Gastrocnemius medialis (tissue), 4 donors: Measurements from ENCODE around the gene MAP3K6.

Experiments used
- CTCF ChIP-seq, 5 experiments: fragments of 450-650 bp in 3 of 5; fragments of 200-600 bp in 2 of 5; sonication (generic) in 2 of 5; IDR thresholded peaks in 4 of 5; conservative IDR thresholded peaks in 1 of 5; 1 replicate in 4 of 5; 2 replicates in 1 of 5; pipeline ENCODE4 v1.5.1; 2016 to 2019; ENCODE audit warnings: antibody characterized with exemption in 5 of 5, mild to moderate bottlenecking in 3 of 5, moderate library complexity in 3 of 5
- POLR2A ChIP-seq, 2 donors: fragments of 450-650 bp; IDR thresholded peaks; one replicate each; pipeline ENCODE4 v1.6.1; 2017; ENCODE audit warnings: antibody characterized with exemption in 2 of 2, mild to moderate bottlenecking in 2 of 2, moderate library complexity in 2 of 2

DNA sequence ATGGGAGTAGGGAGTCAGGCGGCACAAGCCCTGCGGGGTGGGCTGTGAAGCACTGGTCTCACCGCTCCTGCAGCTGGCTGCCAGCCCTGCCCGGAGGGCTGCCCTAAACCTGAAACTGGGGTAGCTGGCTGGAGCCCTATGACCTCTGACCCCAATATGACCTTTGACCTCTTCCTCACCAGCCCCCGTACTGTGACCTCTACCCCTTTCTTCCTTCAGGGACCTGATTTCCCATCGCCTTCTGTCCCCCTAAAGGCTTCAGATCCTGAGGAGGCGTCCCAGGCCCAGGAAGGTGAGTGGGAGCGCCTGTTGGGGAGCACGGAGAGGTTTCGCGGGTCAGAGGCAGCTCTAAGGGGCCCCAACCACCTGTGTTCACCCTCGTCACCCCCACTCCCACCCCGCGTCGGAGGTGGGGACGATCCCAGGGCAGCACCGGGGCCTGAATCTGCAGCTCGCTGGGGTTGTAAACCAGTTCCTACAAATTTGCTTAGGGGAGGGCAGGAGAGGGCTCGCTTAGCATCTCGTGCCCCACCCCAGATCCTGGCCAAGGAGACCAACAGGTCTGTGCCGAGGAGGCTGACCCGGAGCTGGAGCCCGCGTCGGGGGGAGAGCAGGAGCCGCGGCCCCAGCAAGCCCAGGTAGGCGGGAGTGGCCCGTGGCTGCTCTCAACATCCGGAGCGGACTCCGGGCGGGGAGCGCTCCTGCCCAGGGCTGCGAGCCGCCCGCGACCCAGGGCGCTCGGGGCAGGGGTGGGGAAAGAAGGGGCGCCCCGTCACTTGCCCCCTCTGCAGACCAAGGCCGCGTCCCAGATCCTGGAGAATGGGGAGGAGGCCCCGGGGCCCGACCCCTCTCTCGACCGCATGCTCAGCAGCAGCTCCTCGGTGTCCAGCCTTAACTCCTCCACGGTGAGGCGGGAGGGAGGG, 17.6 kb downstream of the MAP3K6 start:
- TF ChIP-seq CTCF (IDR thresholded peaks at IDR 0.05 in 4 of 5, conservative IDR thresholded peaks at IDR 0.05 in 1 of 5) (no peak), POLR2A (IDR thresholded peaks at IDR 0.05) (no peak)
